ENCODE measurements around the gene HYAL1. TPM values are rescaled to one million over a fixed set of nuclear protein-coding genes. Genes with fewer than 3 reads are reported as not detected.

Gene HYAL1
- total RNA-seq, 1 donor from 2014 or later = 0.32 TPM

DNA sequence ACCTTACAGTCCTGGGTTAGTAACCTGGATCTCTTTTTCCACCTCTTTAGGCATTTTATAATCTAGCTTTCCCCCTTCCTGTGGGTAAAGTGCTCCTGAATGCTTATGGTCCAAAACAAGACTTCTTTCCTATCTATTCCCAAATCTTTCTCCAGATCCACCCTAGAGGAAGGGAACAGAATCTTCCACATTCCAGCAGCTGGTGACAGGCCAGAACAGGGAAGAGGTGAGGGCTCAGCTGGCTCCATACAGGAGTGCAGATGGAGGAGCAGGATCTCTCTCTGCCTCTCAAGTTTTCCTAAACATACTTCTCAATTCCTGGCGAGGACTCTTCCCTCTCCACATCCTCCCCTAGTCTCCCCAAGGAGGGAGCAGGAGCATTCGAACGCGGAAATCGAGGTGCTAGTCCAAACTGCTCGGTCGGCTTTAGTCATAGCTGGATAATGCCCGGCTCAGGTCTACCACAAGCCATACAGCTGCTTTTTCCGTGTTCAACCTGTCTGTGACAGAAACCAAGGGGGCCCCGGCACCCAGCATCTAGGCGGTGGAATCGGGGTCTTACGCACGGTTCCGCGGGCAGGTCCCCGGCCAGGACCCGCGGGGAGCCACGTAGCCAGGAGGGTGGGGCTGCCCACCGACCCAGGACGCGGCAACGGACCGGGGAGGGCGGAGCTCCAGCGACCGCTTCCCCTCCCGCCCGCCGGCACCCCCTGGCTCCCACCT lies 33.2 kb upstream of the HYAL1 start:
- intact Hi-C loops (cut with micrococcal nuclease) = loop anchor here (1.0 to 5.0 kb wide), 10 partner anchors 8 to 1161 kb away; partner anchors contain the start of genes CYB561D2, HYAL3, IFRD2 and MAPKAPK3

DNA sequence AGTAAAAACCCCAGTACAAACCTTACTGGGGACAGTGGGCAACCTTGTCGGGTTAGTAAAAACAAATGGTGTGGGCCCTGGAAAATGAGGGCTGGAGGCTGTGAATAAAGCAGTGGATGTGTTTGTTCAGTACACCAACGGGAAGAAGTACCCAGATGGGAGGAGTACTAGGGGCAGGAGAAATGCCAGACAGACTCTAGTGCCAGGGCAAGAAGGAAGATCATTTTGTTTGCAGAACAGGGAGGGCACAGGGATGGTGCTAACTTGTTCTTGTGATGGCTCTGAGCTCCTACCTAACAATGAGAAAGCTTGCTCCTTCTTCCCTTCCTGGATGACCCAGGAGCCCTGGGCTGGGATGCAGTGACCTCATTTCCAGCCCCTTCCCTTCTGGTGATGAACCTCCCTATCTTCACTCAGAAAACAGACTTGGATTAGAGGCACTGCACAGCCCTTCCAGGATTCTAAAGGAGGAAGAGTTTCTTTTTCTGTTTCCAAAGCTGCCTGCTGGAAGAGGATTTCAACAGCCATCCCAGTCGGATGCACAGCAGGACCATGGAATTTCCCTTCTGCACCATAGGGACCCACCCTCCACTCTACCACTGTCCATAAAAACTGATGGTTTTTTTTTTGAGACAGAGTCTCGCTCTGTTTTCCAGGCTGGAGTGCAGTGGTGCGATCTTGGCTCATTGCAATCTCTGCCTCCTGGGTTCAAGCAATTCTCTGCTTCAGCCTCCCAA lies 31.1 kb upstream of the HYAL1 start:
- intact Hi-C loops (cut with micrococcal nuclease) = loop anchor here (5.0 kb wide), 1 partner anchor 1163 kb away; no protein-coding TSS in a partner anchor

DNA sequence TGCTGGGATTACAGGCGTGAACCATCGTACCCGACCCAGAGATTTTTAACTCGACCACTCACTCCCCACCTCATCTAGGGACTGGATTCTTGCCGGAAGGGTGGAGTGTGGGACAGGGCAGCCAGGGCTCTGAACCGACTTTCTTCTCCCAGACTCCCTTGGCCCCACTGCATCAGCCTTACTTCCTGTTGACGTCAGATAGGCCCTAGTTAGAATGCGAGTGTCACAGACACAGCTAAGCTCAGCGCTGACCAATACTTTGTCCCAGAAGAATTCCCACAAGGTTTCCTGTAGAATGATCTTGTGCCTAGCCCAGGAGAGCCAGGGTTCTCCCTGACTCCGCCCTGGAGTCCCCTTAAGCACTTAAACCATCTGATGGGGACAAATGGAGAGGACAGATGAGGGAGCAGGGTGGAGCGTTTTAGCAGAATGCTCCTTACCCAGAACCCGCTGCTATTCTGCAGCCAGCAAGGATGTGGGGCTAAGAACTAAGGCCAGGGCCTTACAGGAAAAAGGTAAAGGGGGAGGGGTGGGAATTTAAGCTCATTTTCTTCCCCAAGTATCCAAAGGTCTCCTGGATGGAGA lies 30.5 kb upstream of the HYAL1 start:
- intact Hi-C loops (cut with micrococcal nuclease) = no loop called here

DNA sequence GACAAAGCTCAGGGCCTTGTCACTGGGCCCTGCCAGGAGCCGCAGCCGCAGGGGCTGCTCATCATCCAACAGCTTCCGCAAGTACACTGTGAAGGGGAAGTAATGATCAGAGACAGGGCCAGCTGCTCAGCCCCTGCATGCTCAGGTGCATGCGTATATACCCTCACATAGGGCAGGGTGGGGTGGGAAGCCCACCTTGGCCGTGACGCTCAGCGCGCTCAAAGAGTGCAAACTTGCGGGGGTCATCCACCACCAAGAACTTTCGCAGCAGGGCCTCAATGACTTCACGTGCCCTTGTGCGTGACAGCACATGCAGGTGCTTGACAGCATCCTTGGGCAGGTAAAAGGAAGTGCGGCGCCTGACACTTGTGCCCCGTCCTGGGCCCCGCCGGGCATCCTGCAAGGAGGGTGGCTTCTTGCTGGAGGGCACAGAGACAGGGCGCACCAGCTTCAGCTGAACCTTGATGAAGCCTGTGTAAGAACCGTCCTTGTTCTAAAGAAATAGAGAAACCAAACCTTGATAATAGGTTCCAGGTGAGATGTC lies 28.1 kb upstream of the HYAL1 start:
- intact Hi-C loops (cut with micrococcal nuclease) = no loop called here

DNA sequence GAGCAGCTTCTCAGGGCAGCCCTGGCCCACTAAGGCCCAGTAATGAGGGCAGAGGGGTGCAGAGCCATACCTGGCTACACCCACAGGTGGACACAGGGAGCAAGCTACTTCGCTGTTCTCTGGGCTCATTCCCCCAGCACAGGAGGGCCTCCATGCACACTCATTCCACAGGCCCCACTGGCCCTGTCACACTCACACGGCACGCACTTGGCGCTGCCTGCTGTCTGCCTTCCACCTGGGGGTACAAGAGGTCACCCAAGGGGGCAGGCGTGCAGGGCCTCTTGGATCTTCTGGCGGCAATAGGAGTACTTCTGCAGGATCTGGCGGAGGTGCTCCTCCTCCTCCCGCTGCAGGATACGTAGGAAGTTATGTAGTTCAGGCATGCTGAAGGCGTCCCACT lies 27.0 kb upstream of the HYAL1 start:
- intact Hi-C loops (cut with micrococcal nuclease) = no loop called here

DNA sequence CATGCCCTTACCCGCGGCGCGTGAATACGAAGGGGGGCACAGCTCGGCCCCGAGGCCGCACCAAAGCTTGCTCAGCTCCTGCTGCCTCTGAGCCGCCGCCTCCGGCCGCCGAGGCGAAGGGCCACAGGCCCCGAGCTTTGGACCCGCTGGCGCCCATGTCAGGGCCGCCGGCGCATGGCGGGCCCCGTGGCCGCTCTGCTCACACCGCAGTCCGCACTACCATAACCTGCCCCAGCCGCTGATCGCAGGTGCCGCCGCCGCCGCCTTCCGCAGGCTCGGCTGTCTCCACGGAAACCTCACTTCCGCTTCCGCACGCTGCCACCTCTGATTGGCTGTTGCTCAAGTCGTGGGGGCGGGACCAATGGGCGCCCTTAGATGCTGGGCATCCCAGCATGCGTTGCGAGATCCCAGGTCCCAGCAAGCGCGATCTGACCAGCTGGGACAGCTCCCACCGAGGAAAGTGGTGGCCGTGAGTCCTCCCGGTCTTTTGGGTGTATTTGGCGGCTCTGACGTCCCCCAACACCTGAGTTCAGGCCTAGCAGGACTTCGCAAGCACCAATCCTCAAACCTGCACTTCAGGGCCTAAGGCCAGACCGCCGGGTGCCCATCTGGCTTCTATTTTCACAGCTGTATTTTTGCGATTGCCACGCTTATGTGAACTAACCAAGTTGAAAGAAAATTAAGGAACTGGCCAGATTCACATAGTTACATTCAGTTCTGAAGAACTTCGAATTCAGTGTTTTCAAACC lies 24.7 kb upstream of the HYAL1 start, which contains the start of gene TUSC2:
TUSC2 (minus strand) TSS at position 281 of the 749 bp plus-strand sequence; CDS start at position 157, 124 bp downstream.
- intact Hi-C loops (cut with micrococcal nuclease) = loop anchor here (1.0 to 10.0 kb wide), 7 partner anchors 9 to 913 kb away; partner anchors contain the start of genes APEH, CYB561D2, HYAL3 and IFRD2

DNA sequence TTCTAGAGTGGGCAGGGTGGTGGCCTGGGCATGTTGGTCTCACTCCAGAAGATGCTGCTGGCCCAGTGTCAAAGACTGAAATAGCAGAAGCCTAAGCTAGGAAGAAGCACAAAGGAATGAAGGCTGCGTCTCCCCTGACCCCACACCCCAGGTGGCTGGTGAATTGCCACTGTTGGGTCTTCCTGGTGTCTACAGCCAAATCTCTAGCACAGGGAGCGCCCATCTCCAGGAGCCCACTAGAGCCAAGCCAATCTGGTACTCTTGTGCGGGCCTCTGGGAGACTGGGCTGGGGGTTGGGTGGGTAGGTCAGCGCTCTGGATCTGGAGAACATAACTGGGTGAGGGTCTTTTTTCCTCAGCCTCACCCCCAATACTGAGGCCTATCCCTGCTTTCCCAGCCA lies 23.8 kb upstream of the HYAL1 start:
- intact Hi-C loops (cut with micrococcal nuclease) = loop anchor here (10.0 kb wide), 1 partner anchor 912 kb away; the partner anchor contains the start of genes RHOA and TCTA

DNA sequence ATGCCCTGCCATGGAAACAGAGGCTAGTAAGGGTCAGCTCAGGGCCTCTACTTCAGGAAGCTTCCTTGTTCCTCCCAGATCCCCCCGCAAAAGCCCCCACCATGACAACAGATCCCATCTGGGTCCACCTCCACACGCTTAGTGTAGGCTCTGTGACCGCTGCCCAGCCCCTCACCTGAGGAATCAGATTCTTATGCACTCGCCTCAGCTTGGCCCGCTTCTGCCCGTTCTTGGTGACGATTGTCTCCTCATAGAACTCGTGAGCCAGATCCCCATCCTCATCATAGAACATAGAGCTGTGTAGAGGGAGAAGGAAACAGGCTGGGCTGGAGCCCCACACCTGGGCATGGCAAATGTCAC lies 22.8 kb upstream of the HYAL1 start:
- intact Hi-C loops (cut with micrococcal nuclease) = loop anchor here (10.0 kb wide), 1 partner anchor 911 kb away; the partner anchor contains the start of genes RHOA and TCTA

DNA sequence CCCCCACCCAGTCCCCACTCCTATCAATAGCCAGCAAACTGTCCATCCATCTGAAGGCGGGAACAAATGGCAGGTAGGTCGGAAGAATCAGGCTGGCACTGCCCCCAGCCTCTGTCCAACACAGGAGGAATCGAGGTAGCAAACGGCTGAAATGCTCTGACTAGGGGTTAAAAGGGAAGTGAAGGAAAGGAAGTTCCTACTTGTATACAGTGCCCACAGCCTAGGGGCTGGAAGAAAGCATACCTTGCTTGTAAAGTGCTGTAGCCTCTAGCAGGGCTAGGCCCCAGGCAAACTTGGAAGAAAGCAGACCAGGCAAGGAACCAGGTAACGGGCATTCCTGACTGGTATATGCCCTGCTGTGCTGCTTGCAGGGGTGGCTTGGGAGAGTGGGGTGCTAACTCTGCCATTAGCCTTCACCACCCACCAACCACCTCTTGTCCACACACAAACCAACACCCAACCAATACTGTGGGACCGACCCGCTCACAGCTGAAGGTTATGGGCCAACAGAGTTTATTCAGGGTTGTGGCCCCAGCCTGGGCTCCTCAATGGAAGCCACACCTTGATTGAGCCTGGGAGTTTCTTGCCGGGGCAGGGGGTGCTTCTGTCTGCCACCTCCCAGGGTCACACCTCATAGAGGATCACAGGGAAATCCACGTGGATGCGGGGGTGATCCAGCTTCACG lies 22.3 kb upstream of the HYAL1 start:
- intact Hi-C loops (cut with micrococcal nuclease) = loop anchor here (10.0 kb wide), 1 partner anchor 911 kb away; the partner anchor contains the start of genes RHOA and TCTA

DNA sequence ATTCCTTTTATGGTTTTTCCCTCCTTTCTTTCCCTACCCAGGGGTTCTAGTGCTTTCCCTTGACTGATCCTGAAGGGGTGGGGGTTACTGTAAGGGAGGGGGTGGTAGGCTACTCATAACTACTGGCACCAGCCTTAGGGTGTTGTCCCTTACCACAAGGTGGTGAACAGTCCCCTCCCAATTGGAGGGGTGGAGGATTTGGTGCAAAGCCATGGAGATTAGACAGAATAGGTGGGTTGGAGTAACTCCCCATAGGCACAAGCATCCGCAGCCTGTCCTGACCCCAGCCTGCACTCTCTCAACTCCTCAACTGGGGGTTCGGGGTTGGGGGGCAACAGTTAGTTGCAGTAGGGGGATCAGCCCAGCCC lies 21.7 kb upstream of the HYAL1 start:
- intact Hi-C loops (cut with micrococcal nuclease) = loop anchor here (10.0 kb wide), 1 partner anchor 910 kb away; the partner anchor contains the start of genes RHOA and TCTA

DNA sequence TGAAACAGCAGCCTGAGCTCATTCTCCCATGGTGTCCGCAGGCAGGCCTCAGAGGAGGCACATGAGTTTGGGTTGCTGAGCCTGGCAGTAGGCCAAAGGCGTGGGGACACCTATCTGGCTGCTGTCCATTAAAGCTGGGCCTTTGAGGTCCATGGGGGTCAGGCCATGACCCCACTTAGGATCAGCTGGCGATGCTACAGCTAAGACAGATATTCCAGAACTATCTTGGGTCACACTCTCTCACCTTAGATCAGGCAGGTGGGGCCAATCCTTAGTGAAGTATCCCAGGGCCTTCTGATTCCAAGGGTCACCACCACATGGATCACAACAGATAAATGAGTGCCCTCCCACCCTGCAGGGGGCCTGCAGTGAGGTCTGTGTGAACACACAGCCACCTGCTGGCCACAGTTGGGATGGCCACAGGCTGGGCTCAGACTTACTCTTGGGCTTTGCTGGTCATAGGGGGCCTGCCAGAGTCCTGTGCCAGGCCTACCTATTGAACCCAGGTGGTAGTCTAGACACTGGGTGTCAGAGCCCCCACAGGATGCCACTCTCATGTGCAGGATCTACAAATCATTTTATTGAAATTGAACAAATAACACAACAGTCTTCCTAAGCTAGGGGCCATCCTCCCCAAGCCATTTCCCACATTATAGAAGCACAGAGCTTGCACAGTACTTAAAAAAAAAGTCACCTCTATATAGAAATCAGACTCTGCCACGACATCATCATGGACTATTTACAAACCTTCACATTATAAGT lies 21.2 kb upstream of the HYAL1 start:
- intact Hi-C loops (cut with micrococcal nuclease) = loop anchor here (1.0 to 10.0 kb wide), 3 partner anchors 50 to 910 kb away; partner anchors contain the start of genes GNAT1, RHOA and TCTA

DNA sequence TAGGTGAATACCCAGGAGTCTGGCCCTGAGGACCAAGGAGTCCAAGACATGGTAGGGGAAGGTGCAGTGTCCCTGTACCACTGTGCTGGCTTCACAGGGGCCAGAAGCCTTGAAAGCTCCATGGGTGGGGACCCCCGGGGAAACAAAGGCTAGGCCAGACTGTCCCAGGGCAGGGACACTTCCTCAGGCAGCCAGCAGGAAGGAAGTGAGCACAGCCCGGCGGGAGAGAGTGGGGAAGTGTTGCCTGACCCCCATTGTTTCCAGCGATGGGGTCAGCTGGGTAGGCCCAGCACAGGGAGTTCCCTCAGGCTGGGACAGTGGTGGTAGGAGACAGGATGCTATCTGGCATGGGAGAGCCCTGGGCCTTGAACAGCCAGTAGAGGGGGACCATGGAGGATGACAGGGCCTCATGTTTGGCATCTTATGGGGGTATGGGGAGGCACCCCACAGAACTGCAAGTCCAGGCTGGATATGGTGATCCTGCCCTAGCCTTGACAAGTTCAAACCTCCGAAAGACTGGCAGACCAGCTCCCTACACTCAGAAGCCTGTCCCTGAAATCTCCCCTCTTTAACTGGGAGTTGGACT lies 20.3 kb upstream of the HYAL1 start:
- intact Hi-C loops (cut with micrococcal nuclease) = loop anchor here (1.0 to 10.0 kb wide), 3 partner anchors 49 to 909 kb away; partner anchors contain the start of genes GNAT1, RHOA and TCTA

DNA sequence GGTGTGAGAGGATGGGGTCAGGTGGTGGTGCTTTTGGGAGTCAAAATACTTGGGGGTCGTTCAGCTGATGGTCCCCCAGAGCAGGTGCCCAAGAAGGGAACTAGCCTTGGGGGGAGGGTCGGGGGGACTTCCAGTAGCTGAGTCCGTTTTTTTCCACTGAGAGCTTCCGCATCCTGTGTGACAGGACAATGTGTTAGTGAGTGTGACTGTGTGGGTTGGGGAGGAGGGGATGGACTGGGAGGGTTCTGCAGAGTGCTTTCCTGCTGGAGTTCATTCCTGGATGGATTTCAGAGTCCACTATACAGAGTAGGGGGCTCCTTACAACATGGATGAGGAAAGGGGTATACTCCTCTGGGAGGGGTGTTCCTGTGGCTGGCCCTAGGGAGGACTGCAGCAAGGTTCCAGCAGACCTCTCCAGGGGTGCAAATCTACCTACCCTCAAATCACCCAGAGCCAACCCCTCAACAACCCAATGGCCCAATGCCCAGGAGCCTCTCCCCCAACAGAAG lies 19.8 kb upstream of the HYAL1 start:
- intact Hi-C loops (cut with micrococcal nuclease) = loop anchor here (5.0 to 10.0 kb wide), 2 partner anchors 131 to 908 kb away; partner anchors contain the start of genes GNAT1, RHOA and TCTA

DNA sequence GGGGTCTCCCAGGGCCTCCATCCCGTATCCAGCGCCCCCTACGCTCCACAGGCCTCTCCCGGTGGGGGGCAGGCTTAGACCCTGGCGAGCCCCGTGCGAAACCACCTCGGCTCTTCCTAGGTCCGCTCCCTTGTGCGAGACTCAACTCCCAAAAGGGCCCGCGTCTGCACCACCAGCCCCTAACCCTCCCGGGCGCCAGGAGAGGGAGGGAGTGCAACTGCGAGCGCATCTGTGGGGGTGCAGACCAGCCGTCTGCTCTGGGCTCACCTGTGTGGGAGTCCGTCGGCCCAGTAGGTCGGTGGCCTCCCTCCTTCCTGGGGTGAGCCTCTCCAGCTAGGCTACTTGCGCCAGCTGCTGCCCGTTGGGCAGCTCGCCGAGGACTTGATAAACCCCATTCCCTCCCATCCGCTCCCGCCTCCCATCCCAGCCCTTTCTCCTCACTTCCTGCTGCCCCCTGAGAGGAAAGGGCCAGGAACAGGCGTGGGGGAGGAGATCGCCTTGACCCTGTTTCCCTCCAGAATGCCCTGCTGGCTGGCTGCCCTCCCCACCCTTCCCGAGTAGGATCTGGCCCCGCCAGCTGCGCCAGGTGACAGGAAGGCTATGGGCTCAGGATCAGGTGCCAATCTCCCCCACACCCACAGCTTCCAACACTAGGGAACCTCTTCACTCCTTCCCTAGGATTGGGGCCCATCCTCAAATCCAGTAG lies 19.2 kb upstream of the HYAL1 start, which contains the start of gene HYAL2:
HYAL2 (minus strand) TSS at position 360 of the 706 bp plus-strand sequence. CDS start 2,256 bp downstream, outside the sequence.
- intact Hi-C loops (cut with micrococcal nuclease) = loop anchor here (5.0 to 10.0 kb wide), 2 partner anchors 130 to 908 kb away; partner anchors contain the start of genes GNAT1, RHOA and TCTA

DNA sequence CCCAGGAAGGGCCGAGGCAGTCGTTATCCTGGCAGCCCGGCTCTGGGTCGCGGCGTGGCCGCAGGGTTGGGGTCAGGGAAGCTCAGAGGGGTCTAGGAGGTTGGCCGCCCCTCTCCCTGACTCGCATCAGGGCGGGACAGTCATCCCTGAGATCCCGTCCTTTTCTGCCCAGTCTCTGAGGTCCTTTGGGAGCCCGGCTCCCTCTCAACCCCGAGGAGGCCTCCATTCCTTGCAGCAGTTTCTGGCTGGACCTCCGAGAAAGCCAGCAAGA lies 18.7 kb upstream of the HYAL1 start:
- intact Hi-C loops (cut with micrococcal nuclease) = loop anchor here (5.0 to 10.0 kb wide), 2 partner anchors 130 to 907 kb away; partner anchors contain the start of genes GNAT1, RHOA and TCTA

DNA sequence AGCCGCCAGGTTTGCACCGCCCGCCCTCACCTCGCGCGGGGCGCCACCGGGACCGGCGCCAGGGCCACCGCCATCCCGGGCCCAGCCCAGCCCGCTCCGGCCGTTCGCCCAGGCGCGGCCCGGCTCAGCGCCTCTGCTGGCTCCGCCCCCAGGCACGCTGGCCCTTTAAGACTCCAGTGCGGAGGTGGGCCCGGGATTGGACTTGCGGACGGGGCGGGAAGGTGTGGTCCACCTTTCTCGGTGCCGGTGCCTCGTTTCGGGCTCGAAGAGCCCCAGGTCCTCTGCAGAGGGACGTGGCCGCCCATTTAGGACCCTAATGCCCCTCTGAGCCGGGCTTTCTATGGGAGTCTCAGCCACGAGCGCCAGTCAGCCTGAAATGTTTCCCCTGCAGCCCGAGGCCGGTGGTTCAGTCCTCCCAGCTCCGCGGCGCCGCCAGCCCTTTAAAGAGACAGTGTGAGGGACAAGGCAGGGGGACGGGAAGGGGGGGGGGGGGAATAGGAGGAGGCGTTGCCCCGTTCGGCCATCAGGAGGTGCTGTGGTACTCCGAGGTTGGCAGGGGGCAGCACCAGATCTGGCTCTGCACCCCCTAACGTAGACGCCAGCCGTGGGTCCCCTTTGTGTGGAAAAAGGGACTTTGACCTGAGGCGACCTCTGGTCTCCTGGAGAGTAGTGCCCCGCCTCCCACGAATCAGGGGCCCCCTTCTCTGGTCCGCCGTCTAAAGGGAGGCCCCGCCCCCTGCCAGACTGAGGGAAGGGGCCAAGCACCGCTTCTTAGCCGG lies 18.2 kb upstream of the HYAL1 start:
- intact Hi-C loops (cut with micrococcal nuclease) = loop anchor here (1.0 to 10.0 kb wide), 8 partner anchors 15 to 907 kb away; partner anchors contain the start of genes CYB561D2, GNAT1, HYAL3 and IFRD2
